Keratinocyte (primary cell): Measurements from ENCODE around the gene TUG1. TPM values are rescaled to one million over a fixed set of nuclear protein-coding genes. Genes with fewer than 3 reads are reported as not detected.

ENCODE experiments used
- DNase-seq: peaks from one replicate; pipeline ENCODE4 v3.0.0-alpha.2; 2011; ENCODE audit warnings: low read depth, missing footprints, low spot score
- FAIRE-seq: peaks from 2 replicates; lab custom pipeline; 2011; peaks lifted over from hg19 to GRCh38; lab: Jason Lieb, UNC
- H2AFZ ChIP-seq: 2 replicates; pipeline ENCODE4 v1.6.0; 2012; ENCODE audit warnings: low read length, control low read depth, inconsistent platforms; ENCODE audit not compliant: control insufficient read depth
- H3K27ac ChIP-seq: 2 replicates; pipeline ENCODE4 v1.5.1; 2011; ENCODE audit warnings: low read length; ENCODE audit not compliant: control insufficient read depth, insufficient read depth
- H3K27me3 ChIP-seq: 3 replicates; pipeline ENCODE4 v1.6.0; 2011; ENCODE audit warnings: low read length; ENCODE audit not compliant: control insufficient read depth, insufficient read depth; ENCODE audit errors: extremely low read depth
- H3K36me3 ChIP-seq, 2 experiments: 2 replicates in 1 of 2; 3 replicates in 1 of 2; pipeline ENCODE4 v1.5.1; 2011; ENCODE audit warnings: low read length in 2 of 2, mild to moderate bottlenecking in 1 of 2; ENCODE audit not compliant: control insufficient read depth in 2 of 2, insufficient read depth in 2 of 2; ENCODE audit errors: extremely low read depth in 1 of 2
- H3K4me1 ChIP-seq: 3 replicates; pipeline ENCODE4 v1.5.1; 2011; ENCODE audit warnings: low read length; ENCODE audit not compliant: control insufficient read depth, insufficient read depth; ENCODE audit errors: extremely low read depth
- H3K4me2 ChIP-seq: 3 replicates; pipeline ENCODE4 v1.6.0; 2011; ENCODE audit warnings: low read depth, low read length; ENCODE audit not compliant: control insufficient read depth, insufficient read depth; ENCODE audit errors: extremely low read depth
- H3K4me3 ChIP-seq, 3 experiments: fragments of 200-600 bp in 1 of 3; sonication (generic) in 1 of 3; 2 replicates in 2 of 3; 3 replicates in 1 of 3; pipeline ENCODE4 v1.5.1; 2011 to 2016; ENCODE audit warnings: low read length in 3 of 3, mild to moderate bottlenecking in 3 of 3, control low read depth in 2 of 3, inconsistent platforms in 1 of 3, low read depth in 1 of 3, mixed read lengths in 1 of 3, mixed run types in 1 of 3, moderate library complexity in 1 of 3; ENCODE audit not compliant: control insufficient read depth in 2 of 3, insufficient read depth in 2 of 3; ENCODE audit errors: extremely low read depth in 1 of 3
- H3K79me2 ChIP-seq: 2 replicates; pipeline ENCODE4 v1.6.0; 2012; ENCODE audit warnings: low read length; ENCODE audit not compliant: control insufficient read depth, insufficient read depth
- H3K9ac ChIP-seq: 3 replicates; pipeline ENCODE4 v1.6.0; 2011; ENCODE audit warnings: low read length; ENCODE audit not compliant: control insufficient read depth, insufficient read depth; ENCODE audit errors: extremely low read depth
- H3K9me1 ChIP-seq: 3 replicates; pipeline ENCODE4 v1.6.0; 2011; ENCODE audit warnings: low read length; ENCODE audit not compliant: control insufficient read depth, insufficient read depth; ENCODE audit errors: extremely low read depth
- H3K9me3 ChIP-seq: 2 replicates; pipeline ENCODE4 v1.5.1; 2012; ENCODE audit warnings: low read depth, low read length; ENCODE audit not compliant: control insufficient read depth
- H4K20me1 ChIP-seq: 3 replicates; pipeline ENCODE4 v1.6.0; 2011; ENCODE audit warnings: low read length; ENCODE audit not compliant: control insufficient read depth, insufficient read depth; ENCODE audit errors: extremely low read depth
- EZH2 ChIP-seq: IDR thresholded peaks from one replicate; pipeline ENCODE4 v1.6.1; 2012; ENCODE audit warnings: inconsistent platforms, mild to moderate bottlenecking, low read length, moderate library complexity
- dilution Hi-C: fragments of 300-500 bp; cut with MboI; formaldehyde crosslinking; loops from one replicate; pipeline ENCODE4 v1.7.0; 2020; ENCODE audit warnings: low sequenced_read_pairs; ENCODE audit not compliant: extremely low pct_ligation_motif_present
- polyA plus RNA-seq, 5 experiments: library from polyadenylated mRNA; depleted of rRNA in 3 of 5; stranded (reverse) in 3 of 5; stranded (forward) in 1 of 5; unstranded in 1 of 5; fragments of >200 nt; gene quantifications; 1 replicate in 1 of 5; 2 replicates in 3 of 5; 3 replicates in 1 of 5; pipeline versions ENCODE4 v1.2.1 to v1.2.3, GENCODE V29; 2011 to 2012; ENCODE audit warnings: missing spikeins in 2 of 5, low read depth in 1 of 5, low replicate concordance in 1 of 5
- TF ChIP-seq, protein P1 (sequence below), 3 experiments: IDR thresholded peaks in 1 of 3; conservative IDR thresholded peaks in 1 of 3; optimal IDR thresholded peaks in 1 of 3; 2 replicates in 2 of 3; 3 replicates in 1 of 3; pipeline versions ENCODE3 to v1.5.1; 2011; ENCODE audit warnings: low read length in 3 of 3, mild to moderate bottlenecking in 3 of 3, moderate library complexity in 2 of 3, control low read depth in 1 of 3, inconsistent platforms in 1 of 3; ENCODE audit not compliant: insufficient read depth in 2 of 3; ENCODE audit errors: extremely low read depth in 1 of 3

The TUG1 gene
- polyA plus RNA-seq, 1 donor (not counting 4 experiments of a cell fraction or from before 2014, with no cell fraction given) = 77.1 TPM

DNA sequence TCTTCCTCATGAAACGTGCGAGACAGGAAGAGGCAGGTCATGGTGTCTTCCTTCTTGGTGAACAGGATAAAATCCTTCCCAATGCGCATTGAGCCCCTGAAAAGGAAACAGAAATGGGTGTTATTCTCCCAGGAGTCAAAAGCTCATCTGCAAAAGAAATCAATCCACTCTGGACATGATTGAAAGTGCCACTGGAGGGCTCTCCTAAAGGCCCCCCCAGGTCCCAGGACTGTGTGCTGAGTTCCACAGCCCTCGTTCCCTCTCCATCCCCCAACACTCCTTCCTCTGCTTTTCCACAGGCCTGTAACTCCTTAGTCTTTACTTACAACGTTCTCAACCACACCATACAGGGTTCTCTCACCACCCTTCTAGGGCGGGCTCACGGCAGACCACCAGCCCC, 22.7 kb upstream of the TUG1 start:
- H3K9me1 ChIP-seq = no peaks in the 10 kb centered on the region
- no peaks in the 10 kb centered on the region for H3K79me2 ChIP-seq
- DNase-seq (no peak), FAIRE-seq (no peak)
- H3K4me1 ChIP-seq = peaks cover 38% of the 10 kb centered on the region
- dilution Hi-C loops = no loop called here
- no peak overlapping the region for H2AFZ ChIP-seq
- H3K27ac ChIP-seq = peak overlapping the region; percentile 65
- no peaks in the 10 kb centered on the region for H3K27me3 ChIP-seq
- H3K9me3 ChIP-seq = no peaks in the 10 kb centered on the region
- H3K4me3 ChIP-seq = no peak overlapping the region
- peaks cover 18 to 26% of the 10 kb centered on the region in 2 experiments for H3K36me3 ChIP-seq
- TF ChIP-seq, protein P1, sequence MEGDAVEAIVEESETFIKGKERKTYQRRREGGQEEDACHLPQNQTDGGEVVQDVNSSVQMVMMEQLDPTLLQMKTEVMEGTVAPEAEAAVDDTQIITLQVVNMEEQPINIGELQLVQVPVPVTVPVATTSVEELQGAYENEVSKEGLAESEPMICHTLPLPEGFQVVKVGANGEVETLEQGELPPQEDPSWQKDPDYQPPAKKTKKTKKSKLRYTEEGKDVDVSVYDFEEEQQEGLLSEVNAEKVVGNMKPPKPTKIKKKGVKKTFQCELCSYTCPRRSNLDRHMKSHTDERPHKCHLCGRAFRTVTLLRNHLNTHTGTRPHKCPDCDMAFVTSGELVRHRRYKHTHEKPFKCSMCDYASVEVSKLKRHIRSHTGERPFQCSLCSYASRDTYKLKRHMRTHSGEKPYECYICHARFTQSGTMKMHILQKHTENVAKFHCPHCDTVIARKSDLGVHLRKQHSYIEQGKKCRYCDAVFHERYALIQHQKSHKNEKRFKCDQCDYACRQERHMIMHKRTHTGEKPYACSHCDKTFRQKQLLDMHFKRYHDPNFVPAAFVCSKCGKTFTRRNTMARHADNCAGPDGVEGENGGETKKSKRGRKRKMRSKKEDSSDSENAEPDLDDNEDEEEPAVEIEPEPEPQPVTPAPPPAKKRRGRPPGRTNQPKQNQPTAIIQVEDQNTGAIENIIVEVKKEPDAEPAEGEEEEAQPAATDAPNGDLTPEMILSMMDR (optimal IDR thresholded peaks at IDR 0.05 in 1 of 3, IDR thresholded peaks at IDR 0.05 in 1 of 3, conservative IDR thresholded peaks at IDR 0.05 in 1 of 3; ENCODE audit: extremely low read depth in 1 of 3, insufficient read depth in 2 of 3, low read length in 3 of 3) = no peak
- TF ChIP-seq EZH2 = no peak
- peak overlapping the region; percentile 43 for H3K4me2 ChIP-seq
- peak overlapping the region; percentile 7 for H3K9ac ChIP-seq
- H4K20me1 ChIP-seq = no peaks in the 10 kb centered on the region

DNA sequence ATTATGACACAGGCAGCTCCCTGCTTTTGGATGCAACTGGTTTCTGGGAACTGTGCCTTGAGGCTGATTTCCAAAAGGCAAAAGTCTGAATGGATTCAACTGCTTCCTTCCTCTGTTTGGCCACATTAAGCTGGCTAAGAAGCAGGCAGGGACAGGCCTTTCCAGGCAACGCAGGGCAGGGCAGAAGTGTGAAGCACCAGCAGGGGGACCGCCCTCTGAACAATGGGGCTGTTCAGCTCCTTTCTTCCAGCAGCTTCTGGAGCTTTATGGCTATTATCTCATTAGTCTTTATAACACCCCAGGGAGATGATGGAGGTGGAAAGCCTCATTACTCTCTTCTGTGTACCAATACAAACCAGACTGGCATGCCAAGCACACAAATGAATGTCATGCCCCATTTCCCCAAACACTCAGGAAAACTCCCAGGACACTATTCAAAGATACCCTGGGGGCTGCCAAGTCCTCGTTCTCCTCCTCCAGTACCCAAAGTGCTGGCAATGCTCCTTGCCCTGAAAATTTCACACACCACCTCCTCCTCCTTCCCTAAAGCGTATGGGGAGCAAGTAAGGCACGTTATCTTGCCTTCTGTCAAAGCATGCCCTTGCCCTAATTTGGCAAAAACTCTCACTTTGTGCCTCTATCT, 21.8 kb upstream of the TUG1 start:
- Histone ChIP-seq H3K27ac (peak overlapping the region; percentile 65), H3K9me1 (no peaks in the 10 kb centered on the region), H2AFZ (no peak overlapping the region), H3K4me2 (peak overlapping the region; percentile 43), H3K4me1 (peaks cover 38% of the 10 kb centered on the region), H3K79me2 (no peaks in the 10 kb centered on the region), H3K27me3 (no peaks in the 10 kb centered on the region), H3K9ac (peak overlapping the region; percentile 26), H4K20me1 (no peaks in the 10 kb centered on the region), H3K4me3 (no peak overlapping the region), H3K36me3 (peaks cover 9 to 23% of the 10 kb centered on the region in 2 experiments), H3K9me3 (no peaks in the 10 kb centered on the region)
- no peak for TF ChIP-seq EZH2
- TF ChIP-seq, protein P1 (optimal IDR thresholded peaks at IDR 0.05 in 1 of 3, IDR thresholded peaks at IDR 0.05 in 1 of 3, conservative IDR thresholded peaks at IDR 0.05 in 1 of 3; ENCODE audit: extremely low read depth in 1 of 3, insufficient read depth in 2 of 3, low read length in 3 of 3) = peak; percentile 45 to 62 (median 47)
- DNase-seq (no peak), FAIRE-seq (peak; percentile 98)
- dilution Hi-C loops = no loop called here
